NCI-H1694 (cell line): Measurements from ENCODE around the gene DYRK3.
"Not testable (repeated sequence)": the region's sequence is repeated elsewhere in the genome, so short reads cannot be mapped to it uniquely, and the experiment has no call there.

ENCODE experiments used
- DNase-seq: peaks from one replicate; lab custom pipeline; 2025; lab: John Stamatoyannopoulos, UW

The DYRK3 gene

DNA sequence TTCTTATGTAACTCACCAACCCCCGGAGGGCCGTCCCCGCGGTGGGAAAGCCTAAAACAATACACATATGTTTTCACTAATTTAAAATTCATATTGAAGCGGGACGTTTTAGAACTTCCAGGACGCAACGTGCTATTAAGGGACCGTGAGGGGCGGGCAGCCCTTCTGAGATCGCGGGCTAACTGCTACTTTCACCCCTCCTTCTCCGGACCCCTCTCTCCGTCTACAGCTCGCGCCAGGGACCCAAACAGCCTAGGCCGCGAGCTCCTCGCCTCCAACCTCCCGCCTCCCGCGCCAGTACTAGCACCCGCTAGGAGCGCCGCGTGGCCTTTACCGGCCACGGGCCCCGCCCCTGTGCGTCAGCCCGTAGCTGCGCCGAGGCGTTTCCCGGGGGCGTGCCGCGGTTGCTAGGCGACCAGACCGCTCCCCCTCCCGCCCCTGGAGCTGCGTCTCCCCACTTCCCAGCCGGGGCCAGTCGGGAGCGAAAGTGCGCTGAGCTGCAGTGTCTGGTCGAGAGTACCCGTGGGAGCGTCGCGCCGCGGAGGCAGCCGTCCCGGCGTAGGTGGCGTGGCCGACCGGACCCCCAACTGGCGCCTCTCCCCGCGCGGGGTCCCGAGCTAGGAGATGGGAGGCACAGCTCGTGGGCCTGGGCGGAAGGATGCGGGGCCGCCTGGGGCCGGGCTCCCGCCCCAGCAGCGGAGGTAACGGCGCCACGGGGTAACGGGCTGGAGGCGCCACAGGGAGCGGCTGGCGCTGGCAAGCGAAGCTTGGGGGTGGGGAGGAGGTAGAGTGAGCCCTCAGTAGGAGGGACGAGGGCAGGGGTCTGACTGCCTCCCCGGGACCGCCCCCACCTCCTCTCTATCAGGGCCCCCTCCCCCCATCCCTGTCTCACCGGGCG, at the start of gene DYRK3:
DYRK3 (plus strand) TSS at position 457 of the 898 bp plus-strand sequence; CDS start at position 625, 168 bp downstream.
- peak; percentile 76 for DNase-seq

DNA sequence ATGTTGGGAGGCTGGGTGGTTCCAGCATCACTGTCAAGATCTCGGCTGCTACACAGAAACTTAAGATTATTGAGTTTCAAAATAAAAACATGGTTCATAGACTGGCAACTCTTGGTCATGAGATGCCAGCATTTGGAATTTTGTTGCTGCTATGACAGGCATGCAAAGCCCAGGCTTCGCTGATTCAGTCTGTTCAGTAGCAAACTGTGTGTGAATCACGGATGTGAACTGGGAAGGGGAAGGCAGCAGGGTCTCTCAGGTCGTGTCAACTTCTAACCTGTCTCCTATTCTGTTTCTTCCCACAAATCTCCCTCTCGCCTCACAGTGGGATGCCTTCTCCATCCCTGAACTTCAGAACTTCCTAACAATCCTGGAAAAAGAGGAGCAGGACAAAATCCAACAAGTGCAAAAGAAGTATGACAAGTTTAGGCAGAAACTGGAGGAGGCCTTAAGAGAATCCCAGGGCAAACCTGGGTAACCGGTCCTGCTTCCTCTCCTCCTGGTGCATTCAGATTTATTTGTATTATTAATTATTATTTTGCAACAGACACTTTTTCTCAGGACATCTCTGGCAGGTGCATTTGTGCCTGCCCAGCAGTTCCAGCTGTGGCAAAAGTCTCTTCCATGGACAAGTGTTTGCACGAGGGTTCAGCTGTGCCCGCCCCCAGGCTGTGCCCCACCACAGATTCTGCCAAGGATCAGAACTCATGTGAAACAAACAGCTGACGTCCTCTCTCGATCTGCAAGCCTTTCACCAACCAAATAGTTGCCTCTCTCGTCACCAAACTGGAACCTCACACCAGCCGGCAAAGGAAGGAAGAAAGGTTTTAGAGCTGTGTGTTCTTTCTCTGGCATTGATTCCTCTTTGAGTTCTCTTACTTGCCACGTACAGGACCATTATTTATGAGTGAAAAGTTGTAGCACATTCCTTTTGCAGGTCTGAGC, 48.6 kb upstream of the DYRK3 start:
- DNase-seq: no peak

DNA sequence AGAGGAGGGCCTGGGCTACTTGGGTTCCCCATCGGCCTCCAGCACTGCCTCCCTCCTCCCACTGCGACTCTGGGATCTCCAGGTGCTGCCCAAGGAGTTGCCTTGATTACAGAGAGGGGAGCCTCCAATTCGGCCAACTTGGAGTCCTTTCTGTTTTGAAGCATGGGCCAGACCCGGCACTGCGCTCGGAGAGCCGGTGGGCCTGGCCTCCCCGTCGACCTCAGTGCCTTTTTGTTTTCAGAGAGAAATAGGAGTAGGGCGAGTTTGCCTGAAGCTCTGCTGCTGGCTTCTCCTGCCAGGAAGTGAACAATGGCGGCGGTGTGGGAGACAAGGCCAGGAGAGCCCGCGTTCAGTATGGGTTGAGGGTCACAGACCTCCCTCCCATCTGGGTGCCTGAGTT, 47.4 kb upstream of the DYRK3 start:
- DNase-seq: no peak

DNA sequence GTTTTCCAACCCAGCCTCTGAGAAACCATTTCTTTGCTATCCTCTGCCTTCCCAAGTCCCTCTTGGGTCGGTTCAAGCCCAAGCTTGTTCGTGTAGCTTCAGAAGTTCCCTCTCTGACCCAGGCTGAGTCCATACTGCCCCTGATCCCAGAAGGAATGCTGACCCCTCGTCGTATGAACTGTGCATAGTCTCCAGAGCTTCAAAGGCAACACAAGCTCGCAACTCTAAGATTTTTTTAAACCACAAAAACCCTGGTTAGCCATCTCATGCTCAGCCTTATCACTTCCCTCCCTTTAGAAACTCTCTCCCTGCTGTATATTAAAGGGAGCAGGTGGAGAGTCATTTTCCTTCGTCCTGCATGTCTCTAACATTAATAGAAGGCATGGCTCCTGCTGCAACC, 46.8 kb upstream of the DYRK3 start:
- no peak for DNase-seq

DNA sequence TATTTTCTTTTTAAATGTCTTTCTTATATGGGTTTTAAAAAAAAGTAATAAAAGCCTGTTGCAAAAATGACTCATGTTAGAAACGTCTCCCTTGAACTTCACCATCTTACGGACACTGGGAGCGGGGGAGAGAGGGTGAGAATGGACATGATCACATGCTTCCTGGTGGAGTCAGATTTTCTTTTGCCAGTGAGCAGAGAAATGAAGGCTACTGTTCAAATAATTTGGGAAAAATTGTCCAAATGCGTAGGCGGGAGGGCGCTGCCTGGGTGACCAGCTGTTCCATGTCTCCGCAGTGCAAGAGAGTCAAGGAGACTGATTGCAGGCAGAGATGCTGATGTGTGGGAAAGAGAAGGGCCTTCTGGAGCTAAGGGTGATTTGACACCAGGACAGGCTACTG, 46.1 kb upstream of the DYRK3 start:
- DNase-seq: no peak

DNA sequence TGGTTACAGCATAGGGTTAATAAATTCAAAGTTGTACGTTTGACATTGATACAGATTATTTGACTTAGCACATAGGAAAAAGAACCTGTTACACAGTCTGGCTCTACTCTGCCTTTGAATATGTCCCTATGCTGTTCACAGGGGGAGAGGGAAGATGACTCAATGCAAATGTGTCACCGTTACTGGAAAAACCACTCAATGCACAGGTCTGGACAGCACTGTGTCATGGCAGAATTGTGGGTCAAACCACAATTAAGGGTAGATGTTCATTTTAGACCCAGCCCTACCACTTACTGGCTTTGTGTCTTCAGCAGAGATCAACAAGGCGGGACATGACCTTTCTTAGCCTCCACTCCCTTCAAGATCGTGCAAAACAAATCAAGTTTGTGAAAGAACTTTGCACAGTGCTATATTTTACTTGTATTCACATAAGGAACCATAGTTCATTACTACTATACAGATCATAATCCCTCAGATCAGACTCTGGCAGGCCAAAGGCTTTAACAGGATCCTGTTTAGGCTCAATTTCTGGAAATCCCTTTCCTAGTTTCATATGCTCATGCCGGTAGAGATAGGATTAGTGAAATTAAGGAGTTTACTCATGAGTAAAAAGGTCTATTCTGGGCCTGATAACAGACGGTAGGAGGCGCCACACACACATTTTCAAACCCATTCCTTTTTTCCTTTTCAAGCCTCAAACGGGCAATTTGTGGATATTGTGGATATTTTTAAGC, 45.1 kb upstream of the DYRK3 start:
- no peak for DNase-seq

DNA sequence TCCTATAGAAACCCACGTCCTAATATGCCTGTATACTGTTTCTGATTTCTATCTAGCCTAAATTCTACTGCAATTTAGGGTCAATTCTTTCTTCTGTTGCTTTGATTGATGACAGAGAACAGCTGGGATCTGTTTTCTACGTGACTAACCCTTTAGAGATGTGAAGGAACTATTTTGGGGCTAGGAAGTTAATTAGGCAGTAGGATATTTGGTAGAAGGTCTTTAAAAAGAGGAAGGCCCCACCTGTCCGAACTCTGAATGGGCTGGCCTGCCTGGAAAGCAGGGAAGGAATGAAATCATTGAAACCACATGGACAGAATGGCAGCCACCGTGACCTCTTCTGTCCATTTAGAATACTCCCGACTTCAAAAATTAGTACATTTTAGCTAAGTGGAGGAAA, 44.1 kb upstream of the DYRK3 start:
- DNase-seq: no peak

DNA sequence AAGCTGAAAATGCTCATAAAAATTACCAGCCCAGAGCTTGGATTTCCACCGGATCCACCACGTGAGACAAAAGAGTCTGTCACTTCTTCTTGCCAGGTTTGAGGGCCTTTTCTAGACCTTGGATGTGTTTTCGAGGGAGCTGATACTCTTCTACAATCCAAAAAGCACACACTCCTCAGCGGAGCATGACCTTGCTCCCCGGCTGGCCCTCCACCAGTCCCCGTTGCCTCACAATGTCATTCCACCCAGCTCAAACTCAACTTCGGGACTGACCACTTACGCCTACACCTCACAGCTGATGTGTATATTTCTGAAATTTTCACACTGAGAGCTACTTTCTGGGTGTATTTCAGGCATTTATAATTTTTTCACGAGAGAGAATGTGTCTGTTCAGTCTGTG, 43.6 kb upstream of the DYRK3 start:
- no peak for DNase-seq

DNA sequence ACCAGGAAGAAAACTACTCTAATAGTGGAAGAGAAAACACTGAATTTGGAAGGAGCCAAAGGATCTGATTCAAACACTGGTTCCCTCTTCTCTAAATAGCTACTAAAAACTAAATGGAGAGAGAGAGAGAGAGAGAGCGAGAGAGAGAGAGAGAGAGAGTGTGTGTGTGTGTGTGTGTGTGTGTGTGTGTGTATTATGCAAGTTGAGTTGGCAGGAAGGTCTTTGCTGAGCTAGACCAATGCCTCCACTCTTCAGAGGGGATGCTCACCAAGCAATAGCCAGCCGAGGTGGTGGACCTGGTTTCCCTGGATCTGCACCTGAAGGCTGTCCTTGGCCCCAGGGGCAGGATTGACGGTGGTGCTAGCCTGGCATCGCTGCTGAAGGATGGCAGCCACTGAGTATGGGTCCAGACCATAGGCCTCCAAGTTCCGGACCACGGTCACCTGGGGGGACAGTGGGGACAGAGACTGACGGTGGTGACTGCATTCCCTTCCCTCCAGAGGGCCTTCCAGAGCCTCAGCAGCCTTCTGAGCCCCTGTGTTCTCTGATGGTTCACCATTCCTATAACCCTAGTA, 41.9 kb upstream of the DYRK3 start:
- DNase-seq: no peak

DNA sequence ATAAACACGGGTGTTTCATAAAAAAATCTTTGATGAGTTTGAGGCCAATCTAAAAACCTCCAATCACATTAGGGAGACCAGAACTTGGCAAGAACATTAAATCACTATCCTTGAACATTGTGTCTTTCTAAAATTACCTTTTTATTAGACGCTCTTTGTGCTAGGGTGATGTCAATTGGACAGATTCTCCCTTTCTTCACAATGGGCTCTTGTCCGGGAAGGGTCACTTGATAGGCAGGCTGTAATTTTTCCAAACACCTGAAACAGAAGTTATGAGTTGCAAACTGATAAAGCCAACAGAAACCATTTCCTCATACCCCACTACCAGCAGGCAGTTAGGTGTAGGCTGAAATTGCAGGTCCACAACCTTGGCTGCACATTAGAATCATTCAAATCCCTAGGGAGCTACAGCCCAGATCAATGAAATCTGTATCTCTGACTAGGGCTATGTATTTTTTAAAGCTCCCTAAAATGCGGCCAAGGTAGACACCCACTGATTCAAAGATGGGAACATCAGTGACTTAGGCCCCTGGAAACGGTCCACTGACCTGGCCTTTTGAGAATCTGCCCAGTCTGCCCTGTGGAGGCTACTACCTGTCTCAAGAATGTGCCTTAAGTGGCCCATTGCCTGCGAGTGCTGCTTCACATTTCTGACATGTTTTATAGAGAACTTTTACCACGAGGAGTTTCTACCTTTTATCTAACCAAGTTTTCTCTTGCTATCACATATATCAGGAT, 39.6 kb upstream of the DYRK3 start:
- no peak for DNase-seq

DNA sequence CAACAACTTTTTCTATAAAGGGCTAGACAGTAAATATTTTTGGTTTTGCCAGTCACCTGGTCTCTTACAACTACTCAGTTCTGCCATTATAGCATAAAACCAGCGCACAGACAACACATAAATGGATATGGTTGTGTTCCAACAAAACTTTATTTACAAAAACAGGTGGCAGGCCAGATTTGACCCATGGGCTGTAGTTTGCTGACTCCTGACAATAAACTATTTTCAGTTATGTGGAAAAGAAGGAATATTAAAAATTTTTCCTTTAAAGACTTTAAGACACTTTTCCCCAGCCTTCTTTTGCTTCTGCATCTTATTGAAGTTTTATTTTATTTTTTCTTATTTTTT, 39.0 kb upstream of the DYRK3 start:
- no peak for DNase-seq

DNA sequence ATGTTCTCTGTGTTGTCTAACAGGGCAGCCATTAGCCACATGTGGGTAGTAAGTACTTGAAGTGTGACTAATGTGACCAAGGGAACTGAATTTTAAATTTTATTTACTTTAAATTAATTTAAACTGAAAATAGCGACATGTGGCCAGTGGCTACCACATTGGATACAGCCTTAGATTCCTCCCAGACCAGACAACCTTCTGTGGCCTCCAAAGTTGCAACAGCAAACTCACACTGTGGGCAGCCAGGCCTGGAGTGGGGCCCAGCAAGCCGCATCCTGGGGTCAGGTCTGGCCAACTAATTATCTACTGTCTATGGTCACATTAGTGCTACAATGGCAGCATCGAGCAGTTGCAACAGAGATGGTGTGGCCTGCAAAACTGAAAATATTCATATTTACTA, 34.8 kb upstream of the DYRK3 start:
- DNase-seq: no peak

DNA sequence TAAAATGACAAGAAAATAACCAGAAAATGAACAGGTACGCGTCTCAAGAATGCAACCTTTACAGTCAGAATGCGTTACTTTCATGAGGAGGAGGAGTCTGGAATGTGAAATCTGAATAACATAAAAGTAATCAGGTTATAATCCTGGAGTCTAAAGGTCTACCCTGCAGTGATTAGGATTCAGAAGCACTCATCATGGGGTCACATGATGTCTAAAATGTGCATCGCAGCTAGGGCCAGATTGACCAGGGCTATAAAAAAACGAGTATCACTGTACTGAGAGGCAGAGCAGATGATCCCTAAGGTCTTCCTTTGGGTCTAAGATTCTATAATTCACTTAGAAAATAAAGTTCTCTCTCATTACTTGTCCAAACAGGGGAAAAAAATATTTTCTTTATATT, 30.5 kb upstream of the DYRK3 start:
- no peak for DNase-seq

DNA sequence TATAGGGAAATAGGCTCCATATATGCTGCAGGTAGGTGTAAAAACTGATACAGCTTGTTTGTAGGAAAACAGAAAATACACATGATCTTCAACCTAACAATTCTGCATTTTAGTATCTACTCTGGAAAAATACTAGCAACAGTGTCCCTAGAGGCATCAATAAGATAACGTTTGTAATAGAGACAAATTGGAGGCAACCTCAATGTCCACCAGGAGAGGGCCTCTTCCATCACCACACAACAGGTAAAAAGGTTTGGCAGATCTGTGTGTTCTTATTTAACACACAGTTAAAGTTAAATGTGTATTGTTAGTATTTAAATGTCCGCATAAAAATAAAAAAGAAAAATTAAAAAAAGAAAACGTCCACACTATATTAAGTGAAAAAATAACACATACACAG, 28.5 kb upstream of the DYRK3 start:
- DNase-seq: peak; percentile 29

DNA sequence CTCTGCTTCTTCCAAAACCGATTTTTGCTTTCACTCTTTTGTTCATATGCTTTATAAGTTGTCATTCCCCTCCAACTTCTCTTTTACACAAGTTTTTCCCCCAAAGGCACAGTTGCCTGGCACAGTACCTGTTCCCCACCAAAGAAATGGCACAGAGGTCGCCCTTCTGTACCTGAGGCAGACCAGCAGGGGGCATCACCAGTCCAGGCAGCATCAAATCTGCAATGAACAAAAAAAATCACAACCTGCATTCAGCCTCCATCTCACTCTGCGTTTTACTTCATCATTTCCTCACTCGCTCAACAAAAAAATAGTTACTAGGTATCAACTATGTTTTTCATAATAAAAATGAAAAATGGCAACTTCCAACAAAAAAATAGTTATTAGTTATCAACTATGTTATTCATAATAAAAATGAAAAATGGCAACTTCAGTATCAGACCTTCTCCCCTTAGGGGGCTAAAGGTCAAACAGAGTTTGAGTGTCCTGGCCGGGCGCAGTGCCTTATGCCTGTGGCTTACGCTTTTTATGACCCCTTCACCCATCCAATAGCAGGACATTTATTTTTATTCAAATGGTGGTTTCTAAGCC, 27.1 kb upstream of the DYRK3 start:
- peak; percentile 50 for DNase-seq

DNA sequence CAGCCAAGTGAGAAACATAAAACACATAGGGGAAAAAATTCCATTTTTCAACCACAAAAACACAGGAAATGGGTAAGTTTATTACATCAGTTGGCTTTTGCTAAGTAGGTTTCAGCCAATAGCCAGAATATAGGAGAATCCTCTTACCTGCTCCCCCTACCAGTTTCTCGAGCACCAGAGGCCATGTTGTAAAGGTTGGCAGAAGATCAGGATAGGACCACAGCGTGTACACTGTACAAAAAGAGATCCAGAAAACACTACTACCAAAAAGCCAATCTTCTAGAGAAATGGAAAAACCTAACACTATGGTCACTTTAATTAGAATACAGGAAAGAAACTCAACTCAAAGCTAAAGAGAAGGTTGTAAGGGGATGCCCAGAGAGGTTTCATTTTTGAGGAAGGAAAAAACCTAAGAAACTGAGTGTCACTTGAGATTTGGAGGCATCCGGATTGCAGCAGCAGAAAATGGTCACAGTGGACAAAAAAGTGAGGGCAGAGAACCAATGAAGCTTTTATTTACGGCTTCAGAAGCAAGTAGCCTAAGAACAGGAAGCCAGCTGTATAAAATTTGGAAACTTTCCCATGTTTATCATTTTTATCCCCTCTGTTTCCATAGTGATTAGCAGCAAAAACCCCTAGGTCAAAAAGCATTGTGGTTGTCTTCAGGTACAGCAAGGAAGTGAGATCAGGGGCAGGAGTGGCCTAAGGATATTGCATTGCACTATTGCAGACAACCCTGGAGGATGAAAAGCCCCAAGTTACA, 25.9 kb upstream of the DYRK3 start:
- no peak for DNase-seq

DNA sequence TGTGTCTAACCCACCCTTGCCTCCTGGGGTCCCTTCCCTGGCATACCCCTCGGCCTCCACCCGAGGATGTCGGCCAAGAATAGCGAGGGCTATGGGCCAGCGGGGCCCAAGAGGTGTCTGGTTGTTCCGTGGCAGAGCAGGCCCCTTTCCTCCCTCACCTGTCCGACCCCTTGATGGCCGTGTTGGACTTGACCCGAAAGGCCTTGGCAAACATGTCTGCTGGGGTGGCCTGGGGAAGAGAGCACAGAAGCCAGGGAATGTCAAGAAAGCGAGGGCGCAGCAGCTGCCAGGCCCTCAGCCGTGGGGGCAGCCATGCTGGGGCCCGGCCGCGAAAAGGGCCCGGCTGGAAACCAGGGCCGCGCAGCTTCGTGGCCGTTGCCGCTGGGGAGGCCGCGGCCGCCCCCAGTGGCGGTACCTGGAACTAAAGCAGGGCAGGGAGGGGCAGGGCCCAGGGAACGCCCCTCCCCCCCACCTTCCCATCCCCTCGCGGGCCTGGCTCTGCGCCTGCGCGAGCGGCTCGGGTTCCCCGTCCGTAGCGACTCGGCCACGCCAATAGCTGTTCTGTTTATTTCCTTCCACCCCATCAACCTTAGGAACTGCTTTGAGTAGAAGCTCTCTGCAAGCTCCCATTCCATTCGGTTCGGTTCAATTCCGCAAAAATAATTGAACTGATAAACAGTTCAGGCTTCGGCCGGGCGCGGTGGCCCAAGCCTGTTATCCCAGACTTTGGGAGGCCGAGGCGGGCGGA, 23.0 kb upstream of the DYRK3 start, which contains the start of gene EIF2D:
EIF2D (minus strand) TSS at position 337 of the 748 bp plus-strand sequence; CDS start at position 214, 123 bp downstream.
- DNase-seq: peak; percentile 91

DNA sequence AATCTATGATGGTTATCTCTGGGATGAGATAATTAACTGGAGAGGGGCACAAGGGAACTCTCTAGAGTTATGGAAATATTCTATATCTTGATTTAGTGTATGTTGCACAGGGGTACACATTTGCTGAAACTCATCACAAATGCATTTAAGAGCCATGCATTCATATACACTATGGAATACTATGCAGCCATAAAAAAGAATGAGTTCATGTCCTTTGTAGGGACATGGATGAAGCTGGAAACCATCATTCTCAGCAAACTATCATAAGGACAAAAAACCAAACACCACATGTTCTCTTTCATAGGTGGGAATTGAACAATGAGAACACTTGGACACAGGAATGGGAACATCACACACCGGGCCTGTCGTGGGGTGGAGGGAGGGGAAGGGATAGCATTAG, 8.9 kb upstream of the DYRK3 start:
- not testable (repeated sequence) for DNase-seq

DNA sequence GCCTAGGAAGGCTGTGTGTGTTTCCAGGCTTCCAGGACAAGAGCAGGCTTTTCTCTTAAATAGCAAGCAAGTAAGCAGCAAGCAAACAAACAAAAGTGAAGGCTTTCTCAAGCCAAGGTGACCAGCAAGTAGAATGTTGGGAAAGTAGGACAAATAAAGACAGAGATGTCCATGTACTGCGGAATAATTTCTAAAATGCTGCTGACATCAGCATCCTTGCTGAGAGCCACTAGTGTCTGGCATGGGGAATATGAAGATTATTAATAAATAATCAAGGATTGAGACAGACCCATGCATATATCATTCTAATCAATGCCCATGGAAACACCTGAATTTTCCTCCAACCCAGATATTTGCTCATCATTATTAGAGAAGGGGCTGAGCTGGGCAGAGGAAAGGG, 6.4 kb upstream of the DYRK3 start:
- DNase-seq: no peak
